GM06990 (cell line): ENCODE measurements around the gene YARS1.

Source experiments
- DNase-seq: peaks from one replicate; pipeline ENCODE4 v3.0.0-alpha.2; 2011; ENCODE audit not compliant: insufficient read length; ENCODE audit errors: extremely low read depth
- H3K27me3 ChIP-seq: replicated peaks from 2 replicates; pipeline ENCODE4 v1.6.0; 2011; ENCODE audit warnings: low read length; ENCODE audit not compliant: control insufficient read depth, insufficient read depth
- H3K36me3 ChIP-seq: 2 replicates; pipeline ENCODE4 v1.5.1; 2011; ENCODE audit warnings: low read length; ENCODE audit not compliant: control insufficient read depth, insufficient read depth
- H3K4me3 ChIP-seq: replicated peaks from 2 replicates; pipeline ENCODE4 v1.5.1; 2011; ENCODE audit warnings: low read depth, mild to moderate bottlenecking, control low read depth, low read length
- CTCF ChIP-seq: IDR thresholded peaks from 2 replicates; pipeline ENCODE4 v1.5.1; 2011; ENCODE audit warnings: low read length, control low read depth, mild to moderate bottlenecking, inconsistent platforms; ENCODE audit not compliant: insufficient read depth, poor library complexity, severe bottlenecking

The YARS1 gene

GRCh38 chr1:32765570-32766327 lies 51.4 kb downstream of the YARS1 start:
- TF ChIP-seq CTCF: no peak
- Histone ChIP-seq H3K36me3 (no peaks in the 10 kb centered on the region), H3K4me3 (no peak overlapping the region), H3K27me3 (no peaks in the 10 kb centered on the region)
- DNase-seq: no peak

GRCh38 chr1:32764826-32765569 lies 52.2 kb downstream of the YARS1 start:
- no peak for TF ChIP-seq CTCF
- no peak for DNase-seq
- Histone ChIP-seq H3K36me3 (no peaks in the 10 kb centered on the region), H3K27me3 (no peaks in the 10 kb centered on the region), H3K4me3 (no peak overlapping the region)

GRCh38 chr1:32763221-32763620 lies 53.9 kb downstream of the YARS1 start:
- DNase-seq: no peak
- no peak overlapping the region for H3K4me3 ChIP-seq
- TF ChIP-seq CTCF: no peak
- no peaks in the 10 kb centered on the region for H3K27me3 ChIP-seq
- H3K36me3 ChIP-seq: no peaks in the 10 kb centered on the region

GRCh38 chr1:32761936-32762335 lies 55.2 kb downstream of the YARS1 start:
- Histone ChIP-seq H3K4me3 (no peak overlapping the region), H3K27me3 (no peaks in the 10 kb centered on the region), H3K36me3 (no peaks in the 10 kb centered on the region)
- no peak for TF ChIP-seq CTCF
- no peak for DNase-seq

GRCh38 chr1:32761253-32761877 lies 55.8 kb downstream of the YARS1 start:
- TF ChIP-seq CTCF: no peak
- H3K36me3 ChIP-seq: no peaks in the 10 kb centered on the region
- H3K4me3 ChIP-seq: no peak overlapping the region
- no peak for DNase-seq
- H3K27me3 ChIP-seq: no peaks in the 10 kb centered on the region
